GM21786 (cell line): Measurements from ENCODE around the gene FATE1.

Experiments used
- ATAC-seq: cut with Tn5 transposase; IDR thresholded peaks from one replicate; pipeline ENCODE4 v1.9.1; 2021; ENCODE audit not compliant: unreplicated experiment

The FATE1 gene

DNA sequence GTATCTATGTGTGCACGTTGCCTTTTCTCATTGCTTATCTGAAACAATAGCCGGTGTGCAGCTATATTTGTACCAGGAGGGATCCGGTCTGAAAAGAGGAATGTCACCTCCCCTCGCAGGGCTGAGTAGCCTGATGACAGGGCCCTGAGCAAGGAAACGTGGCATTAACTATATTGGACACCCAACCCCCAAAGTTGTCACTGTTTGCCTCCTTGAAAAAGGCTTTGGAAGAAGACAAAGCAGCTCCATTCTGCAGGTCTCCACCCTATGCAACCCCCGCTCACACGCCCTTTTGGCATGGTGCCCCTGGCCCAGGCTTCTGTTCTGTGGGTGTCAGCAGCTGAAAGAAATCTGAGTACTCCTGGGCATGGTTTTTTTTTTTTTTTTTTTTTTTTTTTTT, 12.3 kb upstream of the FATE1 start:
- ATAC-seq: no peak

DNA sequence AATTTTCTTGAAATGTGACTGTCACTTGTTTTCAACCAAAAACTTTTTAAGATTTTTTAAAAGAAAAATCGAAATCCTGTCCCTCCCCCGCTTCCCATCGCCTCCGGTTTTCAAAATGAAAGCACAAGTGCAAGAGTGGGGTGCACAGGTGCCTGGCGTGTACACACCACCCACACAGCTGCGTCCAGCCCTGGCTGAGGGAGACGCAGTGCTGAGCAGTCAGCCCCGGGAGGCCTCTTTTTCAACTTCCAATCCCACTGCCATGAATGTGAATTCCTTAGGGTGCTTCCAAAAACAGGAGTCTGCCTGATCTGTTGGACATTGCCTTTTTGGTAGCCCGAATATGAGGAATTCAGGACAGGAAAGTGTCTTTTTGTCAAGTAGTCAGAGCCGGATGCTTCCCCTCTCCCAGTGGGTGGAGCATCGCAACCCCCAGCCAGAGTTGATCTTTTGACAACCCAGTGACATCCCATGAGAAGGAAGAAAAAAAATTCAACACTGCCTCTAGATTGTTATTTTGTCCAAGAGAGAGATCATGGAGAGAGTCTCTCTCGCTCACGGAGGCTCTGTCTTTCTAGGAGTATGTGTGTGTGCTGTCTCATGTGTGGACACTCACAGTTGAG, 11.7 kb upstream of the FATE1 start:
- no peak for ATAC-seq

DNA sequence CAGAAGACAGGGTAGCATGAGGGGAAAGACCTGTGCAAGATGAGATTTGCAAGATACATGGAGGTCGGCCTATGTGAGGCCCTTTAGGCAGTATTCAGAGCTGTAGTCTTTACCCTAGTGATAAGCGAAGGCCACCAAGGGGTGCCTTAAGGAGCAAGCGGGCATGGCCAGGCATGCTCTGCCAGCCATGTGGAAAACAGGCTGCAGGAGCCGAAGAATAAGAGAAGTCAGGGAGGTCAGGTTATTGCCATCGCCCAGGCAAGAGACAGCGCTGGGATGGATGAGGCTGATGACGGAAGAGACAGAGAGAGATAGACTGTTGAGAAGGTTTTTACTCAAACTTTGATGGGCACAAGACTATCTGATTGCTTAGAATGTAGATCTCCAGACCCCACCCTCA, 7.0 kb upstream of the FATE1 start:
- ATAC-seq: no peak

DNA sequence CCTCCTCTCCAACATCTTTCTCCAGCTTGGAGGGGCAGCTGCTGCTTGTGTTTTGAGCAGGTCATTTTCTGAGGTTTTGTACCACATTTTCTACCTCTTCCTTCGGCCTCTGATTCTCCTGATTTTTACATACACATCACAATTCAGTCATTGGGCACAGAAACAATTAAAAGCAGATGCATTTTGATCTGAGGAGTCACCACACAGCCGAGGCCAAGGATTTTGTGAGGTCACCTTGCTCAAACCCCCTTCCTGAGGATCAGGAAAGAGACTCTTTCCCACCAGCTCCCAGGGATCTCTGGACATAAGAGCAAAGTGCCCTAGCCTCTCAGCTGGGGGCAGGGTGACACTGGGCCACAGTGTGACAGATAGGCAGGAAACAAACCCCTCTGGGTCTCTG, 5.4 kb upstream of the FATE1 start:
- ATAC-seq: no peak

DNA sequence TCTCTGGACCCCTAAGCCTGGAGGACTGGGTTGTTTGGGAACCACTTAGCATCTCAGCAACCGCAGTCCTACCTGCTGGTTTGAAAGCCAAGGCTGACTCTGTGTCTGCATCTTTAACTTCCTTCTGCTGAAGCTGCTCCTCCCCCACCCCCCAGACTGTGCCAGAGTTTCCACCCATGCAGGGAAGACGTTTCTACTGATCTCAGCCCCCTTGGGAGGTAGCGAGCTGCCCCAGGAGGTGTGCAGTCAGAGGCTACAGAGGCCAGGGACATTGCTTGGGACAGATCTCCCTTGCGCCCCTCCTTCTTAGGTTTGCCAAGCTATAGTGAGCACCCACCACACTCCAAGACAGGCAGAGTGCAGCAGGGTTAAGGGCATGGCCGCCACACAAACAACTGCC, 4.7 kb upstream of the FATE1 start:
- no peak for ATAC-seq

DNA sequence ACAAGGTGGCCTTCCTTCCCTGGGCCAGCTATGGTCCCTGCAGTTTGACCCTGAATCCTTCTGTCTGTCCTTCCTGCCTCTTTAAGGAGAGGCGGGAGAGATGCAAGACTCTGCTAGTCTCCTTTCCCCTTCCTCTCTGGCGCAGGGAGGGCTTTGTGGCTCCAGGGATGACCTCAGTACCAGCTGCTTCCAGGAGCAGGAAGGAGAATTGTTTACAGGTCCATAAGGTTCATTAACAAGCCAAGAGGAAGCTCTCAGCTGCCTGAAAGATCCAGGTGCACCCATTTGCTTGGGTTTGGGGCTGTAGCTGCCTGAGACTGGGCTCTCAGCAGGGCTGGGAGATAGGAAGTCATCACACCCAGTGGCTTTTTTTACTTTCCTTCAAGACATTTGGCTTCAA, 4.0 kb upstream of the FATE1 start:
- ATAC-seq: no peak

DNA sequence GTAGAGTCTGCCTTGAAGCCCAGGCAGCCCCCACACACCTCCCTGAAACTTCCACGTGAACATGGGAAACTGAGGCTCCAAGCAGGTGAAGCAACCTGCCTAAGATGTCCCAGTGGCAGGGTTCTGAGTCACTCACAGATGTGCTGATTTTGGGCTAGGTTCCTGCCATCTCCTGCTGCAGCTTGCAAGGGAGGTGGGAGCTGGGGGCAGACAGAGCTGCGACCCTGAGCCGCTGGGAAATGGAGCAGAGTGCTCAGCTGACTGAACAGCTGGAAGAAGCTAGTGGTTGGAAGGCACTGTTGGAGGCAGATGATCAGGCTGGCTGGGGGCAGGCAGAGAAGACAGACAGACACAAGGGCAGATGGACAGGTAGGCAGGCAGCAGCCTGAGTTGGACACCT, 3.6 kb upstream of the FATE1 start:
- ATAC-seq: no peak

DNA sequence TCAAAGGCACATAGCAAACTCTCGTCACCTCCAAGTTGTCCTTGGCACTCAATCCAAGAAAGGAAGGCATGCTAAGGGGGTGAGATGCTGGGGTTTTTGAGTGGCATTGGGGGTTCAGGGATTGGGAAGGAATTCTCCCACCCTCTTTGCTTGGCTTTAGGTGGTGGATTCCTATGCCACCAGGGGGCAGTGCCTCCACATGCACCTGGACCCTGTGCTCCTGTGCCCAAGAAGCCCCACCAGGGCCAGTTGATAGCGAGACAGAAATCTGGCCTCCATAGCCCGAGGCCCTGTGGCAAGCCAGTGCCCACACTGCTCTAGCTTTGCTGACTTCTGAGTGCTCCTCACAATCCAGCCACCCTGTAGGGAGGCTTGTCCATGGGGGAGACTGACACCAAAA, 2.0 kb upstream of the FATE1 start:
- peak; percentile 68 for ATAC-seq

DNA sequence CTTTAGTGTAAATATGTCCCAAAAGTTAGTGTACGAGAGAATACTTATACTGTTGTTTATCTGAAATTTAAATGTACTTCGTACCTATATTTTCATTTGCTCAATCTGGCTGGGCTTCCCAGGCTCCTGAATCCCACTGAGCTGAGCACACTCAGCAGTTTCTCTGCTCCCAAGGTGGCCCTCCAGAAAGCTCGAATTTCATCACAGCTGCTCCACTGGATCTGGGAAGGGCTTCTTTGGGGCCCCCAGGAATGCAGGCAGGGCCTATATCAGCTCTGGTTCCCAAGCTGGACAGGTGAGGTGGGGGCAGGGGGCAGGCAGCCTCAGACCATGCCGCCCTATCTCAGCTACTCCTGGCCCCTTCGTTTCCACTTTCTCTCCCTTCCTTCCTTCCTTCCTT, 1.5 kb upstream of the FATE1 start:
- ATAC-seq: no peak

DNA sequence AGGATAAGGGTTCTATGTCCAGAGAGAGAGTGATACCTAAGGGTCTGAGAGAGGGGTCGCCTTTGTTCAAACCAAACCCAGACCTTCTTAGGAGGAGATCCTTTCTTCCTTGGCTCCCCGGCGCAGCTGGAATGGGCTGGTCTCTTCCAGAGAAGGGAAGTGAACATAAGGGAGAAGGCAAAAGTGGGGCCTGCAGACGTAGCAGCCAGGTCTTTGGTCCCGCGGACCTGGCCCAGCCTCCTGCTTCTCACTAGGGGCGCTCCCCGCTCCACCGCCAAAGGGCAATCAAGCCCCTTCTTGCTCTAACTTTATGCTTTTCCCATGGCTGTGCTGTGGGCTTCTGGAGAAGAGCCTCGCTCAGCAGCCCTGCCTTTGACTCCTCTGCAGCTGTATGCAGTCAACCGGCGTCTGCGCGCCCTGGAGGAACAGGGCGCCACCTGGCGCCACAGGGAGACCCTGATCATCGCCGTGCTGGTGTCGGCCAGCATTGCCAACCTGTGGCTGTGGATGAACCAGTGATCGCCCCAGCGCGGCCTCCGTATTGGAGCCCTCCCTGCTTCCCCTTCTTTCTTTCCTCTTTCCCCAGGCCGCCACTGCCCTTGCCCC, 6.5 kb downstream of the FATE1 start:
- ATAC-seq: no peak

DNA sequence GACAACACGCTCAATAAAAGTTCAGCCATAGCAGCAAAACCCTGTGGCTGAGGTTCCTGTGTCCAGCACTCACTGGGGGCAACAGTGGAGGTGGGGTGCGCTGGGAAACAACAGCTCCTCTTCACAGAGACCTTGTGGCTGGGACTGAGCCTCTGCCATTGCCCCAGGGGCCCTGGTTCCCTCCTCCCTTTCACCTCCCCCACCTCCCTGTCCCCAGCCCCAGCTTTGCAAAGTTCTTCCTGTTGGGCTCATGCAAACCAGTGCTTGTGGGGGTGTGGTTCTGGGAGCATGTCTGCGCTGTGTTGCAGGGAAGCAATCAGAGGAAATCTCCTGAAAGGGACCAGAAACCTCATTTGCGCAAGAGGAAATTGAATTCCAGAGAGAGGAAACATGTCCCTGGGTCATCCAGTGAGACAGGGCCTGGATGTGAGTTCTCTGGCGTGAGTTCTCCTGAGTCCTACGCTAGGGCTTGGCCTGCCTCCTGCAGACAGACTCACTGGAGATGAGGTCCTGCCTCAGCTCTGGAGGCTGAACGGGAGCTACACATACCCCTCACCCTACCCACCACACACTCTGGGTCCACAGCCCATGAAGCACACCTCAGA, 7.4 kb downstream of the FATE1 start:
- ATAC-seq: no peak

DNA sequence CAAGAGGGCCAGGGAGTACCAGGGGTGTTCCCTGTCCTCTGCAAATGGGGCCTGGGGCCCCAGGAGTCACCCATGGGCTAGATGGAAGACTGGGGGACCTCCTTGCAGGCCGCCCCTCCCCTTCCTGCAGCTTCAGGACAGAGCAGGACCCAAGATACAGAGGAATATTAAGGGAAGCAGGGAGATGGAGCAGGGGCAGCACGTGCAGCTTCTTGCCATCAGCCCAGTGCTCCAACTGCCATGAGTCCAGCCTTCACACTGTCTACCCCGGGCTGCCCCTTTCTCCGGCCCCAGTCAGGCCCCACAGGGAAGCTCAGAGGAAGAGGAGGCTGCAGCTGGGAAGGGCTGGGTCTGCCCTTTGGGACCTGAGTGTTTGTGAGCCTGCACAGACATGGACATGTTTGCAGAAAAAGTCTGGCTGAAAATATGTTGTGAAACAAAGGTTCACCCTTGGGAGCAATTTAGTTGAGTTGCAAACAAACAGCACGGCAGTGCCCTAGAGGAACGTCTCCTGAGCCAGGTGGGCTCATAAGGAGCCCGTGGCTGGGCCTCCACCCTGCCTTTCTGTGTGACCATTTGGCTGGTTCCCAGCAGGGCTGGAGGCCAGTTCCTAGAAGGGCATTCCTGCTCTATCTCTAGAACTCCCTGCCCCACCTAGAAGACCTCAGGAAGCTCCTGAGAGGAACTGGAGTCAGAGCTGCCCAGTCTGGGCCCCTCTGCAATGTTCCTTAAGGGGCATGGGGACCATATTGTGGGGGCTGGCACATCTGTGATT, 8.9 kb downstream of the FATE1 start:
- ATAC-seq: no peak

DNA sequence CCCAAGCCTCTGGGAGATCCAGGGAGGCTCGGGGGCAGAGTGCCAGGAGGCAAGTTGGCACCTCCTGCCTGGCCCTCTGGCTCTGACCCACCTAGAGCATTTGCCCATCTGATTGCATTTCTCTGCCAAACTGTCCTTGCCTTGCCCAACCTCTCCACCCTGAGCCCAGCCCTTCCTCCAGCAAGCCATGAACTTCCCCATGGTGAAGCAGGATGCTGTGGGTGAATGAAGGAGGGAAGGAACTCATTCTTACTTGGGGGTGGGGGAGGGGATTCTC, 9.4 kb downstream of the FATE1 start:
- no peak for ATAC-seq

DNA sequence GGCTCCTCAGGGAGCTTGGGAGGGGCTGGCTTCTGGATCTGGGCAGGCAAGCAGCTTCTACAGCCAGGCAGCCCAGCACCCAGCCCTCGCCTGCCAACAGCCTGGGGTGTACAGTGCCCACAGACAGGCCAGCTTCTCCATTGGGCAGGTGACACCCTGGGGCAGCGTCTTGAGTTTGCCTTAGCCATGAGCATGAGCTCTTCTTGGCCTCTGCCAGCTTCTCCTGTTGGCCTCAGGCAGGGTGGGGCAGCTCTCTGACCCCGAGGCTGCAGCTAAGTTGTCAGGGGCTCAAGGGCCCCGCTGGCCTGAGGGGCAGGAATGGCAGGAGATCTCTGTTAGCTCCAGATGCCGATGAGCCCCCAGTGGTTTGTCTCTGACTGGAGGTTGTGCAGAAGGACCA, 10.9 kb downstream of the FATE1 start:
- no peak for ATAC-seq

DNA sequence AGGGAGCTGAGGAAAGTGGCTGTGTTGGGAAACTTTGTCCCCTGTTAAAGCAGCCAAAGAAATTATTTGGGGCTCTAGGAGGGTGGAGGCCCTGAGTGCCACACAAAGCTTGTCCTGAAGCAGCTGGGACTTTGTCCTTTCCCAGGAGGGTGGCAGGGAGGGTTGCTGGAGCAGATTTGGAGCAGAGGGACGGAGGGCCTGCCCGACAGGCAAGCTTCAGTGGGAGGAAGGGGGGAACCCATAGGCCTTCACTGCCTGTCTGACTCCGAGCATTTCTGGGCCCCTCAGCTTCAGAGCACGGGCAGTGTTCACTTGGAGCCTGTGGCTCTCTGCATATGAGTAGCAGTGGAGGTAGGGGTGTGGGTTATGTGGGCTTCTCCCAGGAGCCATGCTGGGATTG, 11.5 kb downstream of the FATE1 start:
- no peak for ATAC-seq

DNA sequence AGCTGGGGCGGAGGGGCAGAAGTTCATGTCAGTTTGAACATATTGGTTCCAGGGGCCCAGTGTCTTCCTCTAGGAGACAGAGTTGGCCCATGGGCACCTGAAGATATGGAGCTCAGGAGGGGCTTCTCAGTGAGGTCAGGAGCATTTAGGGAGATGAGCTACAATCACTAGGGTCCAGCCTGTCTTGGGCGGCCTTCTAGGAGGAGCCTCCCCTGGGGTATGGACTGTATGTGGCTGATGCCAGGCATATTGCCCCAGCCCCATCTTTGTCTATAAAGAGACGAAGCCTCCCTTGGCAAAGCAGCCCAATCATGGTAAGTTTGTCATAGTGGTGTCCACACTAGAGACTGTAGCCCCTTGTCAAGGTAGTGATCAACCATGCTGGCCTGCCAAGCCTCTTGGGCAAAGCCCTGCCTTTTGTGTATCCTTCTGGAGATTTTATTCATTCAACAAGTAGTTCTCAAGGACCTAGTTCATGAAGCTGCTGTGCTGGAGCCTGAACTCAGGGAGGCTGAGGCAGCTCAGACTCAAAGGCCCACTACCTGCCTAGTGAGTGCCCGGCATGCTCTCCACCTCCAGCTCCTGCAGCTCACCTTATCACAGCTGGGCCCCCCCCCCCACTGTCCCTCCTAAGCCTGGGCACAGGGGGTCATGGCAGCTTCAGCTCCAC, 13.4 kb downstream of the FATE1 start:
- ATAC-seq: no peak

DNA sequence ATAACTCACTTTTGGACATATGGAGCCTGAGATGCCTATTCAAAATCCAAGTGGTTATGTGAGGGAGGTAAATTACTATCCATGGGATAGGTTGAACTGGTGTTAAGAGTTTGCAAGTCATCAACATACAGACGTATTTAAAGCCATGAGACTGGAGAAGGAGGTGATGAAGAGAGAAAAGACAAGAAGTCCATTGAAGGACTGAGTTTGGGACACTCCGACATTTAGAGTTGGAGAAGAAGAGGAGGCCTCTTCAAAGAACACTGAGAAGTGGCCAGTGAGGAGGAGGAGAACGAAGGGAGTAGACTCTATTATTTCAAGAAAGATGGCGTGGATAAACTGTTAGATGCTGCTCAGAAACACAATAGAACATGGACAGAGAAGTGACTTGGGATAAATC, 18.6 kb downstream of the FATE1 start, which contains the start of gene CNGA2:
Gene CNGA2 (plus strand): TSS at position 301 of the 400 bp plus-strand sequence. CDS start 3,738 bp downstream, outside the sequence.
- ATAC-seq: no peak

DNA sequence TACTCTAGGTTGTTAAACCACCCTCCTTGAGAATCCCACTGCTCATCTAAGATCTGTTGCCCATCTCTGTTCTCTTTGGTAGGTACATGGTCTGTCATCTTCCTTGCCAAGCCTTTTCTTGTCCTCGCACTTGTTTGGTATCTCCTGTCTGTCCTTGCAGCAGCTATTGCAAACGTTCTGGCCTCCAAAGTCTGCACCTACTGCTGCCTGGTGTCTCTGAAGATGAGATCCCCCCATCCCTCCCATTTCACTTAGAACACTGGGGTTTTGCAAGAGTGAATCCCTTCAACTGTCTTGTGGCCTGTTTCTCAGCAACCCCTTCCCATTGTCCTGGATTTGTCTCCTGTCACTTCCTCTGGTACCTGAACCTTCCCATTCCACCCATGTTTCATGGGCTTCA, 19.4 kb downstream of the FATE1 start:
- no peak for ATAC-seq

DNA sequence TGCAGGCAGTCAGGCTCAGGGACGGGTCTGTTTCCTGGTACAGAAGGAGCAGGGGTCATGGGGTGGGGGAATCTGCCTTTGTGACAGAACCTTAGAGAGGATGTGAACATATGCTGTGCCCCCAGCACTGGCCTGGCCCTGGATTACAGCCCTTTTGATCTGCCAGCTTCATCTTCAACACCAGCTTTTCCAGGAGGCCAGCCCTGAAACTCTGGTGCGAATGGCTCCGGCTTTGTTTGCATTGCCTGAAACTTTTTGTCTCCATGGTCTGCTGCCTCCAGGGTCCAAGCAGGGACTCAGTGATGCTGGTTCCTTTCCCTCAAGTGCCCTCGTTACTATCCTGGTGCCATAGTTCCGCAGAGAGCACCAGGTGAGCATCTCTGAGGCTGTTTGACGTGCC, 20.9 kb downstream of the FATE1 start:
- no peak for ATAC-seq

DNA sequence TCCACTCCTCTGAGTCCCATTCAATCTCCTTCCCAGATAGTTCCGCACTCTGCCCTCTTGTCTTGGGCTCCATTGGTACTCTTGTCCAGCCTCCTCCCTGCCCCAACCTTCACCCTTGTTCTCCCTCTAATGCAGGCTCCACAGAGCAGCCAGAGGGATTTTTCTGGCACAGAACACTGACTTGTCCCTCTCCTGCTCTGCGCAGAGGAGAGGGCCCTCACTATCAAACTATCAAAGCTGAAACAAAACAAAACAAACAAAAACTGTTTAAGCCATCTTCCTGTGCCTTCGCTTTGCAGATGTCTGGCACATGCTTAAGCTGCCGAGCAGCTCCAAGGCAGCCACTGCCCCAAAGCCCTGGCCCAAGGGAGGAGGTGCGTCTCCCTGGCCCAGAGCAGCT, 21.7 kb downstream of the FATE1 start:
- ATAC-seq: no peak

DNA sequence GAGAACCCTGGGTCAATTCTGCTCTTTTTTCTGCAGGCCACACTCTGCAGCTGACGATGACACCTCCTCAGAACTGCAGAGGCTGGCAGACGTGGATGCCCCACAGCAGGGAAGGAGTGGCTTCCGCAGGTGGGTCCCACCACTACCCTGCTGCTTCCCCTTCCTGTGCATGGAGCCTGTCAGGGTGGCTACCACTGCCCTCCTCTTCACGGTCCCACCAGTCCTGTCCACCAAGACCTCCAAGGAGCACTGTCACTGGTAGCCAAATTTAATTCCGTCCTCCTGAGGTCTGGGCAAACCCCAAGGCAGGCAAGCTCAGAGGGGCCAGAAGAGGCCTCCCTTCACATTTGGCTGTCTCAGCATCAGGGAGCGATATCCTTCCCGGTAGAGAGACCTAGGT, 22.9 kb downstream of the FATE1 start:
- ATAC-seq: no peak

DNA sequence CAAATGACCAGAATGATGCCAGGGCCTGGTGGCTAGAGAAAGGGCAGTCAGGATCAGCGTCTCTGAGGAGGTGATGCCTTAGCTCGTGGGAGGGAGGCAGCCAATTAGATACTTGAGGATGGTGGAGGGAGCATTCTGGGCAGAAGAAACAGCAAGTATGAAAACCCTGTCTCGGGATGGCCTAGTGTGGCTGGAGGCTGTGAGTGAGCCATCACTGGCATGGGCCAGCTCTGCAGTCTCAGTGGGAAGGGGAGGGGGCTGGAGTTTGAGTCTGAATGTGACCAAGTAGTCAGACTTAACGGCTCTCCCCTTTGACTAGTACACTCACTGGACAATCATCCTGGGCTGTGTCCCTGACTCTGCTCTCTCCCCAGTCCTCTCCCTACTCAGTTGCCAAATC, 25.8 kb downstream of the FATE1 start:
- ATAC-seq: no peak
